Activated CD4-positive, CD25-positive, alpha-beta regulatory T cell (primary cell): ENCODE measurements around the gene DCN.

Experiments
- DNase-seq, 4 experiments: peaks; one replicate each; lab custom pipeline; 2025; lab: John Stamatoyannopoulos, UW

The DCN gene

GRCh38 chr12:91186156-91186555, 3.5 kb upstream of the DCN start:
- DNase-seq, result no peak

DNA sequence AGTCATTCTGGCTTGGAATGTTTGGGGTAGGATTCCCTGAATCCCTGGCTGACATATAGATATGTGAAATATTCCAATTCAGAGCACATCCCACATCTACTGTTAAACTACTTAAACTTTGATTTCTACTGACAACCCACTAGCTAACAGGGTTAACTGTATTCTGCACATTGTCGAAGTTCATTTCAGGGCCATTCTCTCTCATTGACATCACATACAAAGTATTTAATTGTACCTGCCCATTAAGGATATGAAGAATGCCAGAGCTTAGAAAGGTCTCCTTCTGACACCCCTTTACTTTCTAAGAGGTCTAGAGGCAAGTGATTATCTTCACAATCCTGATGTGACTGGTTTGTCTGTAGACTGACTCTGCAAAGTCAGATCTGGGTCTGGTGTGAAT, 2.8 kb upstream of the DCN start:
- no peak for DNase-seq

GRCh38 chr12:91183551-91183950, 934 bp upstream of the DCN start:
- no peak for DNase-seq

DNA sequence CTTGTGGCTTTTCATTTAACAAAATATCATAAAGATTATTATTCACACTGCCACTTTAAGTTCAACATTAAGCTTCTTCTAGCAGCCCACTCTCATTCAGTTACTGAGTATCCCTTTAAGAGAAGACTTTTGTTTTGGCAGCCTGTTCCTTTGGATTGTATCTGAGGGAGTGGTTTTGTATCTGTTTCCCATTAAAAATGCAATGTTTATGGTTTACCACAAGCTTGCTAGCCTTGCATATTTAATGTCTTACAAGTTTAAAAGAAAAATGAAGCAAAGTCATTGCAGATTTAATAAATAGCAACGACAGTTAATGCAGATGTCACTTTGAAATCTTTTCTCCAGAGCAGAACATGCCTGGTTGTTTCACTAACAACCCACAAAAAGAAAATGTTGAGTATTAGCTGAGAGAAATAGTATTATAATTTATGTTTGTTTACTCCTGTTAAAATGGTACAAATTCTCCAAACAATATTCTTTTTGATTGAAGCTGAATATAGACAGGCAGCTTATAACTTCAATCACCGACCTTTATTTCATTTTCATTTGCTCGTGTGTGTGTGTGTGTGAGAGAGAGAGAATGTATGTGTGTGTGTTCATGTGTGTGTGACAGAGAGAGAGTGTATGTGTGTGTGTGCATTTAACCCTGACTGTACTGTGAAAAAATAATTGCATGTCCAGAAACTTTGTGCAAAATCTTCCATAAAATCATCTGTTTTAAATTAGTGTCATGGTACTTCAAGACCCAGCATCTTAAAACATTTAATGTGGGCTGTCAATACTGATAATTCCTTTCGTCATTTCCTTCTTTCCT, 1.8 kb downstream of the DCN start:
- no peak for DNase-seq

DNA sequence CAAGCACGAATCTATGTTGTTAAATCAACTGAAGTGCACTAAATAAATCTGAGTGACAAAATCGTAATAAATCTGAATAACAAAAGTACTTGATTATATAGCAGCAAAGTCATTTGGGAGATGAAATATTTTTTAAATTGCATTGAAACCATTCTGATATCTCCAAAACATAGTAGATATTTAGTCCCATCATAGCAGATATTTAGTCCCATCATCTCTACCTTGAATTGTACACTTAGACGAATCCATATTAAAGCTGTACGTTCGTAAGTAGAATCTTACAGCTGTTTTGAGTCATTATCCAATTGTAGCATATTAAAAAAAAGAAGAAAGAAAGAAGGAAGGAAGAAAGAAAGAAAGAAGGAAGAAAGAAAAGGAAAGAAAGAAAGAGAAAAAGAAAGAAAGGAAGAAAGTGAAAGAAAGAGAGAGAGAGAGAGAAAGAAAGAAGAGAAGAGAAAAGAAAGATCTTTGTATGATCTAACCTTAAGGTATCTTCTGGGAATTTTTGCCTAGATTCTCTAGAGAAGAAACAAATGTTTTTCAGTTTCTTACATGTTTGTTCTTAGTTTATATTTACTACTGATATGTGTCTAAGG, 2.6 kb downstream of the DCN start:
- DNase-seq, result no peak

- DNase-seq, result no peak
These were observed 3.3 kb downstream of the DCN start for GRCh38 chr12:91179315-91179714.

- no peak for DNase-seq
These were observed 3.8 kb downstream of the DCN start for GRCh38 chr12:91178781-91179180.

- no peak for DNase-seq
These were observed 4.5 kb downstream of the DCN start for GRCh38 chr12:91178139-91178561.

DNA sequence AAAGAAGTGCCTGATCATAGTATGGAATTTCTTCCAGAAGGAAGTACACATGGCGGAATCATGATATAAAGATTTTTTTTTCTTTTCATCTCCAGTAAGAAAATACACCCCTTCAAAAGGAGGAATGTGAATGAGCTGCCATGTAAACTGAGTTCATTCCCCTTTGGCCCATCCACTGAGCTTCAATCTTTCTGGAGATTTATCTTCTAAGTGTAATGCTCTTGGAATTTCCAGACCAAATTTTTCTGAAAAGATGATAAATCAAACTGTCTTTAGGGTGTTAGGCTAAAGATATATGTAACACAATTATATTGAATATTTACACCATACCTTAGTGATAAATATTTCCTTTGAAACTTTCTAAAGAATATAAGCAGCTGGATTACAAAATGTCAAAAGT, 5.2 kb downstream of the DCN start:
- no peak for DNase-seq

- no peak for DNase-seq
These were observed 5.7 kb downstream of the DCN start for GRCh38 chr12:91176915-91177314.

- DNase-seq, result no peak
These were observed 6.3 kb downstream of the DCN start for GRCh38 chr12:91176358-91176757.

DNA sequence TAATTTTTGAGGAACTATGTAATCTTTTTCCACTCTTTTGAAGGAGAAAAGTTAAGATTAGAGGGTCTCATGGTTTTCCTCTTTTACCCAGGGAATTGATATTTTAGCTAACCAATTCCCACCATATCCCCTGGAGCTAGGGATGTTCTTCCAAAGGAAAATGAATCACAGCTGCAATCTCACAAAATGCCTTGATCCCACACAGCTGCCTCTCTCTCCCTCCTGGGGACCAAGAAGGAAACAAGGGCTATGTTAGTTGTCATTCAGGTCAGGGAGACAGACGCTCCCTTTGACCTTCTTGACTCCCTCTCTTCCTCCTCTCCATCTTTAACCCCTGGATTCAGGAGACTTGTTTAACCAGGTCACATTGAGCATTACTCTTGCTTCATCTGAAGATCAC, 9.5 kb downstream of the DCN start:
- no peak for DNase-seq

GRCh38 chr12:91172096-91172495, 10.5 kb downstream of the DCN start:
- DNase-seq, result no peak

DNA sequence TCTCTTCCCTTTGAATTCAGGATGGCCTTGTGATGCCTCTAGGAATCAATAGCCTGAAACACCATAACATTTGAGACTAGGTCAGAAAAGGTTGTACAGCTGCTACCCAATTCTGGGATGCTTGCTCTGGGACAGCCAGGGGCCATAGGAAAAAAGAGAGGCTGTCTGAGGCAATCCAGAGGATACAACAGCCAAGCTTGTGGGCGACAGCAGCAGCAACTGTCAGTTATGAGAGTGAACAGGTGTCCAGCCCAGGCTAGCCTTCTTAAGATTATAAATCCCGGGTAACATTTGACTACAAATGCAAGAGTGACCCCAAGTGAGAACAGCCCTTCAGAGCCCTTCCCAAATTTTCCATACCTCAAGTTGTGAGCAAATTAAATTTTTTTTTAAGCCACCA, 11.1 kb downstream of the DCN start:
- no peak for DNase-seq

- no peak for DNase-seq
These were observed 19.5 kb downstream of the DCN start for GRCh38 chr12:91163116-91163515.

- DNase-seq, result no peak
These were observed 21.6 kb downstream of the DCN start for GRCh38 chr12:91161009-91161408.

- no peak for DNase-seq
These were observed 26.6 kb downstream of the DCN start for GRCh38 chr12:91155990-91156389.

DNA sequence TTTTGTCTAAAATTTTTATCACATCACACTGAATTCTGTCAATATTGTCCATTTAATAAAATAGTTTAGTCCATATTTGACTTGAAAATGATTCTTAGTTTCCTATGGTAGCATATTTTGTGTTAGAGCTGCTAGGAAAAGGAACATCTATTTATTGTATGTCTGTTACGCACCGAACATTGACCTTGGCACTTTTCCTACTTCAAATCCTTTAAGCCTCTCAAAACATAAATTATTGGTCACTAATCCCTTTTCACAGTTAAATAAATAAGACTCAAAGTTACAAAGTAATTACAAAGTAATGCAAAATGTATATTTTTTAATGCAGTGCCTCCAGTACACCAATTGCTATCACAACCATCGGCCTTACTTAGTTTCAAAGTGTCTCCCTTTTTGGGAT, 28.5 kb downstream of the DCN start:
- no peak for DNase-seq

DNA sequence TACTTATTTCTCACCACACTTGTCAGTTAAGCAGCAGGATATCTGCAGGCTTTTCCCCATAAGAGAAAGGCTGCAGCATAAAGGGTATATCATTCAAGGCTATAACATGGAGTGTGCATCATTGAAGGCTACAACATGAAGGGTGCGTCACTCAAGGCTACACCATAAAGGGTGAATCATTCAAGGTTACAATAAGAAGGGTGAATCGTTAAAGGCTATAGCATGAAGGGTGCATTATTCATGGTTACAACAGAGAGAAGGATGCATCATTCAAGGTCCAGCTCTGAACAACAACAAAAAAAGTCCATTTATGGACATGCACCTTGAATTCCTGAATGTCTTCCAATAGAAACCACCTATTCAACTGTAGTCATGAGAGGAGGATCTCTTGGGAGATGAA, 38.6 kb downstream of the DCN start:
- no peak for DNase-seq

DNA sequence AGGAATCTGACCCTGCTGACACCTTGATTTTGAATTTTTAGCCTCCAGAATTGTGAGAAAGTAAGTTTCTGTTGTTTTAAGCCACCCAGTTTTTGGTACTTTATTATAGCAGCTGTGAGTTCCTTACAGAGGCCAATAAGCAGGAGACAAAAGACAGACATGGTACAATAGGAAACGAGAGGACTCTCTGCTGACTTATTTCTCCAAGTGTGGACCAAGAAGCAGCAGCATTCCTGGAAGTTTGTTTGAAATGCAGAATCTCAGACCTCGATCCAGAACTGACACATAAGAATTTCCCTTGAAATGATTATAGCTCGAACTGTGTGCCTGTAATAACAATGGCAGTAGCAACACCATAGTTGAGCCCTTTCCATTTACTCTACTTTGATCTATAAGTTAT, 39.4 kb downstream of the DCN start:
- DNase-seq, result no peak

- no peak for DNase-seq
These were observed 40.4 kb downstream of the DCN start for GRCh38 chr12:91142221-91142631.

- DNase-seq, result no peak
These were observed 42.3 kb downstream of the DCN start for GRCh38 chr12:91140026-91140931.

DNA sequence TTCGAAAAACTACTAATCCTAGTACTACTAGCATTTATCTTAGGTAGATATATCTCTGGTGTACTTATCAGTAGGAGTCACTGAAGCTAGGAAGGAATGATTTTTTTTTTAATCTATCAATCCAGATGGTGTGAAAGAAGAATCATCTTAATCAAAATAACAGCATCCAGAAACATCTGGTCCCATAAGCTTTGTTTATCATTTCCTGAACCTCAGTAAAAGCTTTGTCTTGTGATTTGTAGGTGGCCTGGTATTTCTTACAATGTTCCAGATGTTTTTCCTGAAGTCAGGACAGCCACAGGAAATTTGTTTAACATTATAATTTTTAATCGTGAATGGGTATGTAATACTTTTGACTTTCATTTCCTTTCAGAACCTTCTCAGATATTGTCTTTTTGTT, 43.3 kb downstream of the DCN start:
- DNase-seq, result no peak
